Measurements from ENCODE around the gene OSBPL8.

The OSBPL8 gene

GRCh38 chr12:76317976-76318375 is 241.6 kb downstream of the OSBPL8 start:
- H3K36me3 Mint-ChIP-seq (ENCODE audit: low read depth) = no peaks in the 10 kb centered on the region
- H3K4me3 Mint-ChIP-seq = no peak overlapping the region
- H3K27me3 Mint-ChIP-seq = peaks cover 4% of the 10 kb centered on the region
- intact Hi-C loops (cut with micrococcal nuclease) = no loop called here
- no peaks in the 10 kb centered on the region for H3K9me3 Mint-ChIP-seq
- no peak overlapping the region for H3K27ac Mint-ChIP-seq
- H3K4me1 Mint-ChIP-seq (ENCODE audit: low read depth) = no peaks in the 10 kb centered on the region

GRCh38 chr12:76316468-76316867 is 243.1 kb downstream of the OSBPL8 start:
- intact Hi-C loops (cut with micrococcal nuclease) = no loop called here
- no peaks in the 10 kb centered on the region for H3K4me1 Mint-ChIP-seq (ENCODE audit: low read depth)
- no peak overlapping the region for H3K27ac Mint-ChIP-seq
- no peaks in the 10 kb centered on the region for H3K36me3 Mint-ChIP-seq (ENCODE audit: low read depth)
- H3K4me3 Mint-ChIP-seq = no peak overlapping the region
- H3K27me3 Mint-ChIP-seq = peaks cover 3% of the 10 kb centered on the region
- no peaks in the 10 kb centered on the region for H3K9me3 Mint-ChIP-seq

GRCh38 chr12:76313299-76313698 is 246.3 kb downstream of the OSBPL8 start:
- intact Hi-C loops (cut with micrococcal nuclease) = no loop called here
- H3K4me1 Mint-ChIP-seq (ENCODE audit: low read depth) = no peaks in the 10 kb centered on the region
- H3K27ac Mint-ChIP-seq = no peak overlapping the region
- H3K36me3 Mint-ChIP-seq (ENCODE audit: low read depth) = no peaks in the 10 kb centered on the region
- peaks cover 7% of the 10 kb centered on the region for H3K27me3 Mint-ChIP-seq
- H3K9me3 Mint-ChIP-seq = no peaks in the 10 kb centered on the region
- no peak overlapping the region for H3K4me3 Mint-ChIP-seq

GRCh38 chr12:76312315-76312714 is 247.3 kb downstream of the OSBPL8 start:
- Mint-ChIP-seq H3K27ac (no peak overlapping the region), H3K4me1 (ENCODE audit: low read depth) (no peaks in the 10 kb centered on the region), H3K27me3 (peaks cover 7% of the 10 kb centered on the region), H3K9me3 (no peaks in the 10 kb centered on the region), H3K4me3 (no peak overlapping the region), H3K36me3 (ENCODE audit: low read depth) (no peaks in the 10 kb centered on the region)
- intact Hi-C loops (cut with micrococcal nuclease) = no loop called here

- Mint-ChIP-seq H3K9me3 (no peaks in the 10 kb centered on the region), H3K27ac (no peak overlapping the region), H3K27me3 (peaks cover 7% of the 10 kb centered on the region), H3K4me3 (no peak overlapping the region), H3K4me1 (ENCODE audit: low read depth) (no peaks in the 10 kb centered on the region), H3K36me3 (ENCODE audit: low read depth) (no peaks in the 10 kb centered on the region)
- intact Hi-C loops (cut with micrococcal nuclease) = no loop called here
Measured at GRCh38 chr12:76311796-76312195, 247.8 kb downstream of the OSBPL8 start.

- H3K27me3 Mint-ChIP-seq = peaks cover 7% of the 10 kb centered on the region
- H3K27ac Mint-ChIP-seq = no peak overlapping the region
- no peaks in the 10 kb centered on the region for H3K4me1 Mint-ChIP-seq (ENCODE audit: low read depth)
- intact Hi-C loops (cut with micrococcal nuclease) = no loop called here
- H3K36me3 Mint-ChIP-seq (ENCODE audit: low read depth) = no peaks in the 10 kb centered on the region
- no peak overlapping the region for H3K4me3 Mint-ChIP-seq
- H3K9me3 Mint-ChIP-seq = no peaks in the 10 kb centered on the region
Measured at GRCh38 chr12:76310110-76310509, 249.5 kb downstream of the OSBPL8 start.

- intact Hi-C loops (cut with micrococcal nuclease) = no loop called here
- Mint-ChIP-seq H3K4me1 (ENCODE audit: low read depth) (no peaks in the 10 kb centered on the region), H3K27ac (no peak overlapping the region), H3K27me3 (peaks cover 4% of the 10 kb centered on the region), H3K4me3 (no peak overlapping the region), H3K36me3 (ENCODE audit: low read depth) (no peaks in the 10 kb centered on the region), H3K9me3 (no peaks in the 10 kb centered on the region)
Measured at GRCh38 chr12:76308866-76309265, 250.7 kb downstream of the OSBPL8 start.

- no peaks in the 10 kb centered on the region for H3K4me1 Mint-ChIP-seq (ENCODE audit: low read depth)
- no peak overlapping the region for H3K27ac Mint-ChIP-seq
- intact Hi-C loops (cut with micrococcal nuclease) = no loop called here
- H3K9me3 Mint-ChIP-seq = no peaks in the 10 kb centered on the region
- H3K27me3 Mint-ChIP-seq = peaks cover 4% of the 10 kb centered on the region
- H3K4me3 Mint-ChIP-seq = no peak overlapping the region
- no peaks in the 10 kb centered on the region for H3K36me3 Mint-ChIP-seq (ENCODE audit: low read depth)
Measured at GRCh38 chr12:76307083-76307482, 252.5 kb downstream of the OSBPL8 start.

GRCh38 chr12:76303989-76304460 is 255.5 kb downstream of the OSBPL8 start:
- no peaks in the 10 kb centered on the region for H3K9me3 Mint-ChIP-seq
- no peak overlapping the region for H3K4me3 Mint-ChIP-seq
- H3K4me1 Mint-ChIP-seq (ENCODE audit: low read depth) = no peaks in the 10 kb centered on the region
- intact Hi-C loops (cut with micrococcal nuclease) = no loop called here
- no peaks in the 10 kb centered on the region for H3K27me3 Mint-ChIP-seq
- no peaks in the 10 kb centered on the region for H3K36me3 Mint-ChIP-seq (ENCODE audit: low read depth)
- no peak overlapping the region for H3K27ac Mint-ChIP-seq

GRCh38 chr12:76303365-76303764 is 256.2 kb downstream of the OSBPL8 start:
- H3K9me3 Mint-ChIP-seq = no peaks in the 10 kb centered on the region
- no peaks in the 10 kb centered on the region for H3K4me1 Mint-ChIP-seq (ENCODE audit: low read depth)
- intact Hi-C loops (cut with micrococcal nuclease) = no loop called here
- H3K27ac Mint-ChIP-seq = no peak overlapping the region
- H3K36me3 Mint-ChIP-seq (ENCODE audit: low read depth) = no peaks in the 10 kb centered on the region
- no peaks in the 10 kb centered on the region for H3K27me3 Mint-ChIP-seq
- no peak overlapping the region for H3K4me3 Mint-ChIP-seq
